K562 (cell line): Measurements from ENCODE around the gene DCDC2. TPM values are rescaled to one million over a fixed set of nuclear protein-coding genes. Genes with fewer than 3 reads are reported as not detected.

Experiments
- ATAC-seq: fragments of 200-7000 bp; cut with Tn5 transposase; 3 replicates; pipeline ENCODE4 v1.9.1; 2020; ENCODE audit warnings: moderate library complexity
- BruUV-seq: library from RNA; stranded (reverse); fragments of 400-500 nt; replicated peaks from 2 replicates; lab custom pipeline; 2021; lab: Mats Ljungman, UMichigan
- CTCF ChIA-PET: fragments of 300-600 bp; formaldehyde crosslinking; extraction: SDS; loops from one replicate; lab custom pipeline; 2021; ENCODE audit warnings: low intra/inter-chr PET ratio; lab: Yijun Ruan, JAX
- POLR2A ChIA-PET: fragments of 300-600, 350-650 bp; sonication (Branson Sonifier 250); formaldehyde crosslinking; extraction: SDS; loops from one replicate; lab custom pipeline; 2021; ENCODE audit warnings: antibody characterized with exemption, inconsistent platforms; lab: Yijun Ruan, JAX
- DNase-seq, 4 experiments: peaks; one replicate each; pipeline versions ENCODE4 v3.0.0 to v3.0.0-alpha.2; 2011 to 2018; ENCODE audit warnings: low spot score in 3 of 4, mixed read lengths in 3 of 4; ENCODE audit errors: extremely low read depth in 1 of 4
- FAIRE-seq: peaks from 2 replicates; lab custom pipeline; 2011; peaks lifted over from hg19 to GRCh38; lab: Jason Lieb, UNC
- H2AFZ ChIP-seq: 2 replicates; pipeline ENCODE4 v1.6.0; 2011; ENCODE audit warnings: low read depth, low read length, control low read depth, inconsistent platforms
- H3K27ac ChIP-seq: fragments of 200-600 bp; 3 replicates; pipeline ENCODE4 v1.8.0; 2011; ENCODE audit warnings: low read depth, mild to moderate bottlenecking, control low read depth, inconsistent platforms, low read length, moderate library complexity, mixed read lengths; ENCODE audit errors: extremely low read depth
- H3K27me3 ChIP-seq, 2 experiments: fragments of 300-600 bp in 1 of 2; 2 replicates in 1 of 2; 3 replicates in 1 of 2; pipeline versions ENCODE4 v1.6.0 to v1.8.0; 2011; ENCODE audit warnings: inconsistent platforms in 2 of 2, low read length in 2 of 2, mild to moderate bottlenecking in 1 of 2, mixed read lengths in 1 of 2, moderate library complexity in 1 of 2; ENCODE audit not compliant: control insufficient read depth in 2 of 2, insufficient read depth in 2 of 2
- H3K36me3 ChIP-seq: fragments of 300-600 bp; 3 replicates; pipeline ENCODE4 v1.8.0; 2011; ENCODE audit warnings: mild to moderate bottlenecking, low read length, inconsistent platforms; ENCODE audit not compliant: control insufficient read depth, insufficient read depth
- H3K4me1 ChIP-seq, 2 experiments: fragments of 200-600 bp in 1 of 2; replicated peaks in 1 of 2; 2 replicates in 1 of 2; 3 replicates in 1 of 2; pipeline versions ENCODE4 v1.5.1 to v1.8.0; 2011; ENCODE audit warnings: inconsistent platforms in 2 of 2, low read length in 2 of 2, mild to moderate bottlenecking in 1 of 2, mixed read lengths in 1 of 2, moderate library complexity in 1 of 2; ENCODE audit not compliant: control insufficient read depth in 2 of 2, insufficient read depth in 2 of 2
- H3K4me2 ChIP-seq: 2 replicates; pipeline ENCODE4 v1.6.1; 2011; ENCODE audit warnings: low read length, control low read depth, inconsistent platforms, mixed read lengths; ENCODE audit not compliant: insufficient read depth
- H3K4me3 ChIP-seq: fragments of 200-600 bp; sonication (generic), shearing (Covaris generic); 2 replicates; pipeline ENCODE4 v1.5.1; 2016; ENCODE audit warnings: control low read depth, inconsistent platforms
- H3K79me2 ChIP-seq: fragments of 200-600 bp; 3 replicates; pipeline ENCODE4 v1.8.0; 2011; ENCODE audit warnings: low read length, inconsistent platforms; ENCODE audit not compliant: control insufficient read depth, insufficient read depth
- H3K9ac ChIP-seq, 2 experiments: 2 replicates each; pipeline versions ENCODE4 v1.6.0 to v1.6.1; 2011; ENCODE audit warnings: low read depth in 2 of 2, low read length in 2 of 2, control low read depth in 1 of 2, inconsistent platforms in 1 of 2, mild to moderate bottlenecking in 1 of 2, mixed read lengths in 1 of 2; ENCODE audit not compliant: insufficient read depth in 1 of 2
- H3K9me1 ChIP-seq: one replicate; pipeline ENCODE4 v1.6.0; 2011; ENCODE audit warnings: inconsistent platforms, mild to moderate bottlenecking, low read length, moderate library complexity; ENCODE audit not compliant: control insufficient read depth, insufficient read depth
- H3K9me3 ChIP-seq: replicated peaks from 2 replicates; pipeline ENCODE4 v1.5.1; 2011; ENCODE audit warnings: low read depth, low read length, inconsistent platforms; ENCODE audit not compliant: control insufficient read depth, insufficient read depth
- H4K20me1 ChIP-seq: replicated peaks from 2 replicates; pipeline ENCODE4 v1.6.1; 2011; ENCODE audit warnings: low read length, inconsistent platforms, mixed read lengths; ENCODE audit not compliant: control insufficient read depth, insufficient read depth
- CSDE1 ChIP-seq, 2 experiments: fragments of 450-650 bp; IDR thresholded peaks; 2 replicates each; pipeline ENCODE4 v1.6.1; 2016; ENCODE audit warnings: mild to moderate bottlenecking in 1 of 2
- FOXA3 ChIP-seq, 2 experiments: fragments of 450-650 bp in 1 of 2; sonication (generic) in 1 of 2; formaldehyde crosslinking; IDR thresholded peaks in 1 of 2; conservative IDR thresholded peaks in 1 of 2; 2 replicates each; pipeline versions ENCODE4 v1.4.0 to v1.8.0; 2020 to 2022; ENCODE audit warnings: mild to moderate bottlenecking in 2 of 2, missing genetic modification reagents in 1 of 2
- GABPB1 ChIP-seq: sonication (generic); formaldehyde crosslinking; IDR thresholded peaks from 2 replicates; pipeline ENCODE4 v1.8.0; 2022; ENCODE audit warnings: mild to moderate bottlenecking, missing genetic modification reagents
- PHB2 ChIP-seq: fragments of 450-650 bp; IDR thresholded peaks from 2 replicates; pipeline ENCODE4 v1.6.1; 2017; ENCODE audit warnings: low read depth
- POU5F1 ChIP-seq: fragments of 150-350 bp; IDR thresholded peaks from 2 replicates; pipeline ENCODE4 v1.6.1; 2014; ENCODE audit warnings: borderline replicate concordance, low read length, low read depth, mild to moderate bottlenecking; ENCODE audit not compliant: partially characterized antibody
- RBM34 ChIP-seq: fragments of 200-400 bp; formaldehyde crosslinking; IDR thresholded peaks from 2 replicates; pipeline ENCODE4 v1.6.1; 2018; ENCODE audit warnings: low read length, borderline replicate concordance; ENCODE audit not compliant: insufficient read depth
- SETDB1 ChIP-seq: IDR thresholded peaks from one replicate; pipeline ENCODE4 v1.6.1; 2012; ENCODE audit warnings: low read length, control low read depth, inconsistent platforms
- ZNF140 ChIP-seq: fragments of 250-450 bp; sonication (Bioruptor Pico); IDR thresholded peaks from 2 replicates; pipeline ENCODE4 v1.8.0; 2021; ENCODE audit warnings: moderate library complexity, mild to moderate bottlenecking, inconsistent platforms
- ZNF224 ChIP-seq: sonication (generic); formaldehyde crosslinking; IDR thresholded peaks from 2 replicates; pipeline ENCODE4 v1.8.0; 2022; ENCODE audit warnings: mild to moderate bottlenecking, missing genetic modification reagents
- ZNF583 ChIP-seq: fragments of 250-450 bp; sonication (Bioruptor Pico); IDR thresholded peaks from 2 replicates; pipeline ENCODE4 v1.4.0; 2020
- WGBS: fragments of 100-300 bp; shearing (Covaris generic); methylation state at CpG from one replicate; pipeline ENCODE4 v1.1.6; 2016; ENCODE audit warnings: low coverage, mixed read lengths; ENCODE audit not compliant: insufficient coverage; ENCODE audit errors: missing lambda C conversion rate; 5-methylcytosine and 5-hydroxymethylcytosine counted together
- in situ Hi-C: fragments of 300-500 bp; cut with MboI; formaldehyde crosslinking; loops from 4 replicates; pipeline ENCODE4 v1.15.0; 2018; ENCODE audit warnings: inconsistent platforms, mixed read lengths
- intact Hi-C: fragments of 100-400 bp; cut with micrococcal nuclease; formaldehyde crosslinking; loops from 2 replicates; pipeline ENCODE4 v1.14.2; 2022
- polyA plus RNA-seq, 8 experiments: library from polyadenylated mRNA; depleted of rRNA in 4 of 8; stranded (reverse) in 5 of 8; unstranded in 3 of 8; fragments of >200 nt; fragmentation: Nextera tagmentation in 2 of 8; fragmentation: Illumina TruSeq in 1 of 8; extraction: Ambion mirVana in 2 of 8; extraction: Trizol in 1 of 8; gene quantifications; 2 replicates each; pipeline versions ENCODE4 v1.2.1 to v1.2.3, GENCODE V29; 2011 to 2014; ENCODE audit warnings: inconsistent platforms in 1 of 8, missing spikeins in 1 of 8
- total RNA-seq, 7 experiments: library from RNA; depleted of rRNA in 6 of 7; stranded (reverse); fragments of >200 nt in 6 of 7; fragmentation: Illumina TruSeq in 2 of 7; extraction: Trizol in 2 of 7; gene quantifications; 2 replicates each; pipeline versions ENCODE4 v1.2.1 to v1.2.3, GENCODE V29; 2011 to 2021; ENCODE audit warnings: low replicate concordance in 1 of 7

DCDC2 gene
- total and polyA plus RNA-seq, 9 of the 15 experiments (the other 6 are each of a cell fraction or from before 2014, with no cell fraction given), result 0.04 TPM; not detected in 8

DNA sequence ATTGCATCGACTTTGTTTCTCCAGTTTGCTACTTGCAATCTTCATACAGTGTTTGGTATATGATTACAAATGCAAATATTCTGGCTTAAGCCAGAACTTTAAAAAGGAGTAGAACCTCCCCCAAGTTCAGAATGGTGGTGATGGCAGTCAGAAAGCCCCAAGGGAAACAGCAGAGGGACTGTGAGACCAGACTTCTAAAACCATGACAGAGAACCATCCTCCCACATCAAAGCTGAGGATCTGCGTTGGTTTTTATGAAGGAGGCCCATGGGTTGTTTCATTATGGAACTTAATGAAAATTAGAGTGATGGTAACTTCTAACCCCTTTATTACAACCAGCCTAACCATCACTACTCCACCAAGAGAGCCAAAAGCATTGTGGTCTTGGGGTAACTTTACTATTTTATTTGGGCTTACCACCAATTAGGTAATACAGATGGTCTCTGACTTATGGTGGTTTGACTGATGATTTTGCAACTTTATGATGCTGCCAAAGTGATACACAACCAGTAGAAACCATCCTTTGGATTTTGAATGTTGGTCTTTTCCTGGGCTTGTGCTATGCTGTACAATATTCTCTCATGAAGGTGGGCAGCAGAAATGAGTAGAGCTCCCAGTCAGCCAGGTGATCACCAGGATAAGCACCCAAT, 34.0 kb upstream of the DCDC2 start:
- Histone ChIP-seq H3K79me2 (no peaks in the 10 kb centered on the region), H3K4me2 (no peak overlapping the region), H3K9ac (no peak overlapping the region), H4K20me1 (no peaks in the 10 kb centered on the region), H3K4me1 (peaks cover 2 to 6% of the 10 kb centered on the region in 2 experiments; a peak in 2 of 5 replicates), H3K9me3 (peaks cover 7% of the 10 kb centered on the region; the same call in 1 of the 2 replicates), H3K36me3 (no peaks in the 10 kb centered on the region), H3K27me3 (0 out of 5 replicates have a peak, but pooled peaks cover 0 to under 1% of the 10 kb centered on the region in 2 experiments), H3K9me1 (no peaks in the 10 kb centered on the region), H3K27ac (no peak overlapping the region), H2AFZ (no peak overlapping the region), H3K4me3 (no peak overlapping the region)
- in situ Hi-C loops (no loop called here), intact Hi-C loops (no loop called here)
- no peak for ATAC-seq
- POLR2A ChIA-PET, result interaction anchor here (1.5 kb wide), 1 partner anchor 11 kb away, joined by 6 read pairs; the partner anchor contains the start of gene MRS2
- CTCF ChIA-PET, result no interaction called here
- no peak for DNase-seq
- FAIRE-seq, result no peak
- 2% methylated on average over 2 of the region's 2 CpGs for WGBS
- no TSS peak for BruUV-seq
- TF ChIP-seq ZNF583 (CRISPR knock-in tag) (no peak), POU5F1 (no peak), ZNF224 (CRISPR knock-in tag) (no peak), PHB2 (no peak), ZNF140 (CRISPR knock-in tag) (no peak), CSDE1 (IDR thresholded peaks at IDR 0.05) (no peak), FOXA3 (CRISPR knock-in tag; conservative IDR thresholded peaks at IDR 0.05 in 1 of 2, IDR thresholded peaks at IDR 0.05 in 1 of 2) (no peak), RBM34 (no peak), SETDB1 (no peak), GABPB1 (CRISPR knock-in tag) (no peak)
